ENCODE data around the gene UNC13B.

DNA sequence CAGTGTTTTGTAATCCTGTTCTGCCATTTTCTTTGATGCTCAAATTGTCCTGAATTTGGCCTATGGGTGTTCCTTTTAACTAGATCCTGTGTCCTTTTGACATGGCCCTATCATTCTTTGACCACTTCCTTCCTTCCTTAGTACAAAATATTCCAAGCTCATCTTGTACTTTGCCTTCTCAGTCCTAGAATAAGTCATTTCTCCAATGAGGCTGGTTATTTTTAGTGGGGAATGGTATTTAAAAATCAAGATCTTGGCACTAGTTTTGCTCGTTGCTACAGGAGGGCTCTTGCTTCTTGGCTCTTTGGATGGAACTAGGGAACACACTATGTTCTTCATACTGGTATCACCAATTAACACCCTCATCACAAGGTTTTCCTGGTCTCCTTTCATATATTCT is 108.1 kb downstream of the UNC13B start:
- TF ChIP-seq, protein P1, sequence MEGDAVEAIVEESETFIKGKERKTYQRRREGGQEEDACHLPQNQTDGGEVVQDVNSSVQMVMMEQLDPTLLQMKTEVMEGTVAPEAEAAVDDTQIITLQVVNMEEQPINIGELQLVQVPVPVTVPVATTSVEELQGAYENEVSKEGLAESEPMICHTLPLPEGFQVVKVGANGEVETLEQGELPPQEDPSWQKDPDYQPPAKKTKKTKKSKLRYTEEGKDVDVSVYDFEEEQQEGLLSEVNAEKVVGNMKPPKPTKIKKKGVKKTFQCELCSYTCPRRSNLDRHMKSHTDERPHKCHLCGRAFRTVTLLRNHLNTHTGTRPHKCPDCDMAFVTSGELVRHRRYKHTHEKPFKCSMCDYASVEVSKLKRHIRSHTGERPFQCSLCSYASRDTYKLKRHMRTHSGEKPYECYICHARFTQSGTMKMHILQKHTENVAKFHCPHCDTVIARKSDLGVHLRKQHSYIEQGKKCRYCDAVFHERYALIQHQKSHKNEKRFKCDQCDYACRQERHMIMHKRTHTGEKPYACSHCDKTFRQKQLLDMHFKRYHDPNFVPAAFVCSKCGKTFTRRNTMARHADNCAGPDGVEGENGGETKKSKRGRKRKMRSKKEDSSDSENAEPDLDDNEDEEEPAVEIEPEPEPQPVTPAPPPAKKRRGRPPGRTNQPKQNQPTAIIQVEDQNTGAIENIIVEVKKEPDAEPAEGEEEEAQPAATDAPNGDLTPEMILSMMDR (IDR thresholded peaks at IDR 0.05): no peak
- no peak for TF ChIP-seq POLR2A (IDR thresholded peaks at IDR 0.05)

Data from body of pancreas (tissue), 4 donors.